HCT116 (cell line): Measurements from ENCODE around the gene CRMP1. TPM values are rescaled to one million over a fixed set of nuclear protein-coding genes. Genes with fewer than 3 reads are reported as not detected.

ENCODE experiments used
- ATAC-seq: fragments of 200-7000 bp; cut with Tn5 transposase; 2 replicates; pipeline ENCODE4 v1.9.1; 2020; ENCODE audit warnings: mild to moderate bottlenecking, moderate library complexity
- BruUV-seq: library from RNA; stranded (reverse); fragments of 400-500 nt; replicated peaks from 2 replicates; lab custom pipeline; 2021; lab: Mats Ljungman, UMichigan
- CTCF ChIA-PET: fragments of 300-600 bp; sonication (Branson Sonifier 250); formaldehyde crosslinking; loops from one replicate; lab custom pipeline; 2021; ENCODE audit warnings: antibody characterized with exemption; lab: Charles Lee
- POLR2A ChIA-PET: fragments of 300-600, 350-600 bp; sonication (Branson Sonifier 250); formaldehyde crosslinking; loops from one replicate; lab custom pipeline; 2021; ENCODE audit warnings: antibody characterized with exemption; lab: Charles Lee
- RAD21 ChIA-PET, 2 experiments: fragments of 300-600 bp; sonication (Branson Sonifier 250); formaldehyde crosslinking; loops; one replicate each; lab custom pipeline; 2023; ENCODE audit warnings: low total read pairs in 2 of 2; ENCODE audit not compliant: uncharacterized antibody in 2 of 2, unreplicated experiment in 2 of 2, low non-redundant PET in 1 of 2; lab: Charles Lee
- DNase-seq: peaks from one replicate; pipeline ENCODE4 v3.0.0-alpha.2; 2010; ENCODE audit warnings: low read depth, low spot score
- H2AFZ ChIP-seq: fragments of 200-600 bp; shearing (Covaris generic), sonication (generic); 2 replicates; pipeline ENCODE4 v1.6.1; 2017; ENCODE audit warnings: low read depth, mixed run types, mixed read lengths, antibody characterized with exemption, low read length; ENCODE audit not compliant: poor library complexity, severe bottlenecking
- H3K27ac ChIP-seq: 2 replicates; pipeline ENCODE4 v1.5.1; 2012; ENCODE audit warnings: low read depth, low read length
- H3K27me3 ChIP-seq: fragments of 200-600 bp; sonication (generic); 2 replicates; pipeline ENCODE4 v1.6.1; 2016; ENCODE audit warnings: mixed run types, low read length, mixed read lengths; ENCODE audit not compliant: insufficient read depth
- H3K36me3 ChIP-seq, 2 experiments: fragments of 200-500 bp in 1 of 2; fragments of 200-600 bp in 1 of 2; sonication (Bioruptor generic) in 1 of 2; sonication (generic) in 1 of 2; 2 replicates each; pipeline versions ENCODE4 v1.5.1 to v1.6.1; 2014 to 2016; ENCODE audit warnings: low read length in 2 of 2, inconsistent platforms in 1 of 2, mixed read lengths in 1 of 2, mixed run types in 1 of 2; ENCODE audit not compliant: insufficient read depth in 2 of 2, control insufficient read depth in 1 of 2
- H3K4me1 ChIP-seq, 2 experiments: fragments of 200-600 bp in 1 of 2; sonication (generic) in 1 of 2; 2 replicates each; pipeline versions ENCODE4 v1.5.1 to v1.6.1; 2012 to 2017; ENCODE audit warnings: low read length in 2 of 2, inconsistent platforms in 1 of 2, mild to moderate bottlenecking in 1 of 2, mixed read lengths in 1 of 2, mixed run types in 1 of 2, moderate library complexity in 1 of 2; ENCODE audit not compliant: insufficient read depth in 2 of 2, control insufficient read depth in 1 of 2
- H3K4me2 ChIP-seq: fragments of 200-600 bp; sonication (generic); 2 replicates; pipeline ENCODE4 v1.6.1; 2017; ENCODE audit warnings: mixed run types, low read length, mixed read lengths
- H3K4me3 ChIP-seq, 2 experiments: fragments of 200-600 bp in 1 of 2; sonication (generic) in 1 of 2; replicated peaks in 1 of 2; 2 replicates each; pipeline ENCODE4 v1.5.1; 2011 to 2016; ENCODE audit warnings: low read length in 2 of 2, control low read depth in 1 of 2, low read depth in 1 of 2, mild to moderate bottlenecking in 1 of 2, mixed read lengths in 1 of 2, mixed run types in 1 of 2
- H3K79me2 ChIP-seq: fragments of 200-600 bp; sonication (generic); 2 replicates; pipeline ENCODE4 v1.6.1; 2017; ENCODE audit warnings: mild to moderate bottlenecking, mixed run types, low read length, moderate library complexity, mixed read lengths; ENCODE audit not compliant: insufficient read depth
- H3K9ac ChIP-seq: fragments of 200-600 bp; sonication (generic); 2 replicates; pipeline ENCODE4 v1.6.1; 2016; ENCODE audit warnings: low read length, mixed read lengths
- H3K9me2 ChIP-seq: fragments of 200-600 bp; sonication (generic), shearing (Covaris generic); 2 replicates; pipeline ENCODE4 v1.6.1; 2017; ENCODE audit warnings: mixed run types, mild to moderate bottlenecking, moderate library complexity; ENCODE audit not compliant: insufficient read depth
- H3K9me3 ChIP-seq, 2 experiments: fragments of 200-500 bp in 1 of 2; fragments of 200-600 bp in 1 of 2; sonication (Bioruptor generic) in 1 of 2; sonication (generic) in 1 of 2; 2 replicates each; pipeline ENCODE4 v1.6.1; 2014 to 2017; ENCODE audit warnings: low read length in 2 of 2, mixed read lengths in 2 of 2, inconsistent platforms in 1 of 2, low read depth in 1 of 2, mild to moderate bottlenecking in 1 of 2, mixed run types in 1 of 2, moderate library complexity in 1 of 2; ENCODE audit not compliant: control insufficient read depth in 1 of 2, insufficient read depth in 1 of 2
- H4K20me1 ChIP-seq: fragments of 200-600 bp; sonication (generic), shearing (Covaris generic); 2 replicates; pipeline ENCODE4 v1.6.1; 2017; ENCODE audit warnings: mixed run types, mild to moderate bottlenecking, moderate library complexity; ENCODE audit not compliant: insufficient read depth
- CBX3 ChIP-seq: IDR thresholded peaks from 2 replicates; pipeline ENCODE4 v1.6.1; 2012; ENCODE audit warnings: low read depth
- CTCF ChIP-seq, 3 experiments: fragments of 200-600 bp in 1 of 3; sonication (generic) in 1 of 3; IDR thresholded peaks in 2 of 3; conservative IDR thresholded peaks in 1 of 3; 2 replicates each; pipeline ENCODE4 v1.5.1; 2012 to 2017; ENCODE audit warnings: low read depth in 2 of 3, low read length in 2 of 3, antibody characterized with exemption in 1 of 3, borderline replicate concordance in 1 of 3, control low read depth in 1 of 3, mild to moderate bottlenecking in 1 of 3, mixed read lengths in 1 of 3, mixed run types in 1 of 3, moderate library complexity in 1 of 3; ENCODE audit not compliant: insufficient read depth in 1 of 3
- EGR1 ChIP-seq: IDR thresholded peaks from 2 replicates; pipeline ENCODE4 v1.6.1; 2012; ENCODE audit warnings: low read depth
- ELF1 ChIP-seq: IDR thresholded peaks from 2 replicates; pipeline ENCODE4 v1.6.1; 2012; ENCODE audit warnings: low read depth, borderline replicate concordance
- EZH2 ChIP-seq: fragments of 200-600 bp; sonication (generic); IDR thresholded peaks from 2 replicates; pipeline ENCODE4 v1.6.1; 2017; ENCODE audit warnings: antibody characterized with exemption, mixed run types
- JUND ChIP-seq: IDR thresholded peaks from 2 replicates; pipeline ENCODE4 v1.6.1; 2012
- POLR2A ChIP-seq: IDR thresholded peaks from 2 replicates; pipeline ENCODE4 v1.7.0; 2011; ENCODE audit warnings: borderline replicate concordance; ENCODE audit not compliant: insufficient read depth, insufficient read length; ENCODE audit errors: extremely low read depth
- RAD21 ChIP-seq: IDR thresholded peaks from 2 replicates; pipeline ENCODE4 v1.6.1; 2012; ENCODE audit warnings: low read depth, mild to moderate bottlenecking
- SRF ChIP-seq: IDR thresholded peaks from 2 replicates; pipeline ENCODE4 v1.6.1; 2012; ENCODE audit warnings: low read depth
- TCF7L2 ChIP-seq: IDR thresholded peaks from 2 replicates; pipeline ENCODE4 v1.7.0; 2011; ENCODE audit warnings: borderline replicate concordance, inconsistent platforms; ENCODE audit not compliant: insufficient read depth, insufficient read length; ENCODE audit errors: extremely low read depth
- ZBTB33 ChIP-seq: IDR thresholded peaks from 2 replicates; pipeline ENCODE4 v1.6.1; 2011; ENCODE audit warnings: mild to moderate bottlenecking, low read length, moderate library complexity; ENCODE audit not compliant: insufficient replicate concordance; ENCODE audit errors: extremely low read depth
- ZFX ChIP-seq: fragments of 450-650 bp; IDR thresholded peaks from 2 replicates; pipeline ENCODE4 v1.6.1; 2017
- ZNF274 ChIP-seq: fragments of 200-500 bp; sonication (Bioruptor generic); IDR thresholded peaks from 2 replicates; pipeline ENCODE4 v1.6.1; 2014; ENCODE audit warnings: mild to moderate bottlenecking, low read depth, low read length, inconsistent platforms
- intact Hi-C: fragments of 100-400 bp; cut with micrococcal nuclease; formaldehyde crosslinking; loops from 2 replicates; pipeline ENCODE4 v1.10.0; 2022
- total RNA-seq: library from RNA; stranded (reverse); gene quantifications from one replicate; pipeline ENCODE4 v1.2.1, GENCODE V29; 2021; ENCODE audit not compliant: unreplicated experiment
- TF ChIP-seq, protein P1 (sequence below): IDR thresholded peaks from 2 replicates; pipeline ENCODE4 v1.6.1; 2012
- TF ChIP-seq, protein P2 (sequence below): IDR thresholded peaks from 2 replicates; pipeline ENCODE4 v1.6.1; 2012; ENCODE audit warnings: low read depth

CRMP1 gene
- total RNA-seq, 1 experiment from 2014 or later, result not detected

DNA sequence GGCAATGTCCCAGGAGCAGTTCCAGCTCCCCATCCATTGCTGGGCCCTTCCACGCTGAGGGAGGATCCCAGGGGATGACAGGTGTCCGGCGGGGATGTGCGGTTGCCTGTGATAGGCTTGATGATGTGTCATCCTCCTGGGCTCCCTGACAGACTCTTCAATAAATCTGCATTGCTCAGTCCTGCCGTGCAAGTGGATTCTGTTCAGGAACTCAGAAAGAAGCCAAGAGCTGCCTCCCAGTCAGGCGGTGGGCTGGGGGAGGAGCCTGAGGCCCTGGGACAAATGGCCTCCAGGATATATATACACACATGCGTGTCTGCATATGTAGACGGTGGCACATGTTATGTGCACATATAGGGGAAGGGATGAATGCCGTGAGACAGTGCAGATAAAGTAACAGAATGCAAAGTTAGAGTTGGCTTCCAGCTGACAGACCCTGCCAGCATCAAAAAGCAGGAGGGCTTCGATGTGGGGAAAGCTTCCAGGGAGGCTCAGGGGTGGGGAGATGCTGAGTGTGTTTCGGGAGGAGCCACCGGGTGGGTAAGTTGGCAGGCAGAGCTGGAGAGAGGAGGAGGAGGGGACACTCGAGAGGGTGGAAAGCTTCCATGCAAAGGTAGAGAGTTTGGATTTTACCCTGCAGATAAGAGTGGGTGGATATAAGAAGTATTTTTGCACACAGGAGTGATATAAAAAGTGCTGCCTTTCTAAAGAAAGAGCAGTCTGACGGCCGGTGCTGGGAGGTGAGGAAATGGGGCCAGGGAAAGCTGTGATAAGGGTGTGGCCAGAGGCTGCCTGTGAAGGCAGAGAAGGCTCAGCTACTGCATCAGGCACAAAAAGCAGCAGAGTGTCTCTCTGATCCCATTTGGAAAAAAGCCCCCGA, 28.5 kb upstream of the CRMP1 start:
- intact Hi-C loops, result no loop called here
- Histone ChIP-seq H3K4me2 (no peak overlapping the region), H3K79me2 (no peaks in the 10 kb centered on the region), H3K36me3 (no peaks in the 10 kb centered on the region), H3K27ac (no peak overlapping the region), H3K4me3 (no peak overlapping the region), H3K9ac (no peak overlapping the region), H3K9me3 (no peaks in the 10 kb centered on the region), H4K20me1 (no peaks in the 10 kb centered on the region), H2AFZ (no peak overlapping the region), H3K27me3 (peaks cover 27% of the 10 kb centered on the region), H3K9me2 (no peaks in the 10 kb centered on the region), H3K4me1 (no peaks in the 10 kb centered on the region)
- TF ChIP-seq CTCF (IDR thresholded peaks at IDR 0.05 in 2 of 3, conservative IDR thresholded peaks at IDR 0.05 in 1 of 3; ENCODE audit: borderline replicate concordance in 1 of 3, insufficient read depth in 1 of 3, low read depth in 2 of 3, low read length in 2 of 3) (no peak), EGR1 (no peak), SRF (no peak), RAD21 (no peak), POLR2A (no peak), ZNF274 (no peak), ZFX (no peak), ELF1 (no peak), CBX3 (no peak), EZH2 (no peak), TCF7L2 (no peak), JUND (no peak), ZBTB33 (no peak)
- TF ChIP-seq, protein P1, sequence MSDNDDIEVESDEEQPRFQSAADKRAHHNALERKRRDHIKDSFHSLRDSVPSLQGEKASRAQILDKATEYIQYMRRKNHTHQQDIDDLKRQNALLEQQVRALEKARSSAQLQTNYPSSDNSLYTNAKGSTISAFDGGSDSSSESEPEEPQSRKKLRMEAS, result no peak
- TF ChIP-seq, protein P2, sequence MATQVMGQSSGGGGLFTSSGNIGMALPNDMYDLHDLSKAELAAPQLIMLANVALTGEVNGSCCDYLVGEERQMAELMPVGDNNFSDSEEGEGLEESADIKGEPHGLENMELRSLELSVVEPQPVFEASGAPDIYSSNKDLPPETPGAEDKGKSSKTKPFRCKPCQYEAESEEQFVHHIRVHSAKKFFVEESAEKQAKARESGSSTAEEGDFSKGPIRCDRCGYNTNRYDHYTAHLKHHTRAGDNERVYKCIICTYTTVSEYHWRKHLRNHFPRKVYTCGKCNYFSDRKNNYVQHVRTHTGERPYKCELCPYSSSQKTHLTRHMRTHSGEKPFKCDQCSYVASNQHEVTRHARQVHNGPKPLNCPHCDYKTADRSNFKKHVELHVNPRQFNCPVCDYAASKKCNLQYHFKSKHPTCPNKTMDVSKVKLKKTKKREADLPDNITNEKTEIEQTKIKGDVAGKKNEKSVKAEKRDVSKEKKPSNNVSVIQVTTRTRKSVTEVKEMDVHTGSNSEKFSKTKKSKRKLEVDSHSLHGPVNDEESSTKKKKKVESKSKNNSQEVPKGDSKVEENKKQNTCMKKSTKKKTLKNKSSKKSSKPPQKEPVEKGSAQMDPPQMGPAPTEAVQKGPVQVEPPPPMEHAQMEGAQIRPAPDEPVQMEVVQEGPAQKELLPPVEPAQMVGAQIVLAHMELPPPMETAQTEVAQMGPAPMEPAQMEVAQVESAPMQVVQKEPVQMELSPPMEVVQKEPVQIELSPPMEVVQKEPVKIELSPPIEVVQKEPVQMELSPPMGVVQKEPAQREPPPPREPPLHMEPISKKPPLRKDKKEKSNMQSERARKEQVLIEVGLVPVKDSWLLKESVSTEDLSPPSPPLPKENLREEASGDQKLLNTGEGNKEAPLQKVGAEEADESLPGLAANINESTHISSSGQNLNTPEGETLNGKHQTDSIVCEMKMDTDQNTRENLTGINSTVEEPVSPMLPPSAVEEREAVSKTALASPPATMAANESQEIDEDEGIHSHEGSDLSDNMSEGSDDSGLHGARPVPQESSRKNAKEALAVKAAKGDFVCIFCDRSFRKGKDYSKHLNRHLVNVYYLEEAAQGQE, result no peak
- ChIA-PET POLR2A (no interaction called here), CTCF (no interaction called here), RAD21 (no interaction called here)
- DNase-seq, result no peak
- ATAC-seq, result no peak
- BruUV-seq, result no TSS peak
